ENCODE results near the gene C2orf76. TPM values are rescaled to one million over a fixed set of nuclear protein-coding genes. Genes with fewer than 3 reads are reported as not detected.

Gene C2orf76
- total RNA-seq, 3 donors from 2014 or later (not counting 1 experiment from before 2014, with no cell fraction given): 14.1 to 21.9 (median 20.5) TPM

DNA sequence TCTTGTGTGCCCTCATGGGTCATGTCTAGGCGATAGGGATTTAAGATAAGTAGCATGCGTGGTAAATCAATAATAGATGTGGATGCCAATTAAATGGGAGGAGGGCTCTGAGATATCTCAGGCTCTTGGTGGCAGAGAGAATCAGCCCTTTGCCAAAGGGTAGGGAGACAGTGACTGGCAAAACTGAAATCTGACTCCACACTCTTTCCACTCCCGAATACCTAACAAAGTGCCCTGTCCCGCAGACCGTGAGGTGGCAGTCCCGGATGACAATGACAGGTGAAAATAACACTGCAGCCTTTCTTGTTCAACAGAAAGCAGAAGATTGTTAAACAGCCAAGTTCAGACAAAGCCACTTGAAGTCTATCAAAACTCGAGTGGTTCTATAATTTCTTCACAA lies 47.0 kb downstream of the C2orf76 start:
- Mint-ChIP-seq H3K4me1 (no peaks in the 10 kb centered on the region), H3K27me3 (ENCODE audit: low read depth in 2 of 2) (no peaks in the 10 kb centered on the region), H3K27ac (no peak overlapping the region), H3K9me3 (no peaks in the 10 kb centered on the region), H3K36me3 (no peaks in the 10 kb centered on the region), H3K4me3 (no peak overlapping the region)
- H3K27me3 ChIP-seq (ENCODE audit: control insufficient read depth, insufficient read depth, low read length): no peaks in the 10 kb centered on the region
- no peak overlapping the region for H3K27ac ChIP-seq (ENCODE audit: low read length)
- TF ChIP-seq, protein P1, sequence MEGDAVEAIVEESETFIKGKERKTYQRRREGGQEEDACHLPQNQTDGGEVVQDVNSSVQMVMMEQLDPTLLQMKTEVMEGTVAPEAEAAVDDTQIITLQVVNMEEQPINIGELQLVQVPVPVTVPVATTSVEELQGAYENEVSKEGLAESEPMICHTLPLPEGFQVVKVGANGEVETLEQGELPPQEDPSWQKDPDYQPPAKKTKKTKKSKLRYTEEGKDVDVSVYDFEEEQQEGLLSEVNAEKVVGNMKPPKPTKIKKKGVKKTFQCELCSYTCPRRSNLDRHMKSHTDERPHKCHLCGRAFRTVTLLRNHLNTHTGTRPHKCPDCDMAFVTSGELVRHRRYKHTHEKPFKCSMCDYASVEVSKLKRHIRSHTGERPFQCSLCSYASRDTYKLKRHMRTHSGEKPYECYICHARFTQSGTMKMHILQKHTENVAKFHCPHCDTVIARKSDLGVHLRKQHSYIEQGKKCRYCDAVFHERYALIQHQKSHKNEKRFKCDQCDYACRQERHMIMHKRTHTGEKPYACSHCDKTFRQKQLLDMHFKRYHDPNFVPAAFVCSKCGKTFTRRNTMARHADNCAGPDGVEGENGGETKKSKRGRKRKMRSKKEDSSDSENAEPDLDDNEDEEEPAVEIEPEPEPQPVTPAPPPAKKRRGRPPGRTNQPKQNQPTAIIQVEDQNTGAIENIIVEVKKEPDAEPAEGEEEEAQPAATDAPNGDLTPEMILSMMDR (IDR thresholded peaks at IDR 0.05): no peak
- no peaks in the 10 kb centered on the region for H3K4me1 ChIP-seq (ENCODE audit: control insufficient read depth, insufficient read depth, low read length)
- intact Hi-C loops (cut with micrococcal nuclease): no loop called here
- ATAC-seq (no peak), DNase-seq (no peak)
- no peak overlapping the region for H3K4me3 ChIP-seq (ENCODE audit: low read length)
- no peaks in the 10 kb centered on the region for H3K36me3 ChIP-seq (ENCODE audit: control insufficient read depth, insufficient read depth, low read length)
- WGBS (ENCODE audit: insufficient coverage): 77% methylated on average over 6 of the region's 7 CpGs
- no peaks in the 10 kb centered on the region for H3K9me3 ChIP-seq (ENCODE audit: control insufficient read depth, insufficient read depth, low read length)

DNA sequence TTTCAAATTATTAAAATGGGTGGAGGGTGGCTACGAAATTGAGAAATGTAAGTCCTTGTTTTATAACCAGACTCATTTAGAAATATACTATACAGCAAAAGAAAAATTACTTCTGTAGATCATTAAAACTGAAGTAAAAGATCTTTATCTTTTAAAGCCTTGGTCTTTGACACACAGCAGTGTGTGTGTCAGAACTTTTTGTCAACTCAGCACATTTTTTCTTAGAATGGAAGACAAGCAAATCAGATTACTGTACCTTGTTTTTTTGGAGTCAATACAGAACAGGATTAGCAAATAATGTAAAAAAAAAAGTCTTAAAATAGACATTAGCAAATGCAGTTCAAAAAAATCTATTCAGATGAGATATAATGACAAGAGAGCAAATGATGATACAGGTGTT lies 49.1 kb downstream of the C2orf76 start:
- no peak overlapping the region for H3K4me3 Mint-ChIP-seq
- TF ChIP-seq, protein P1 (IDR thresholded peaks at IDR 0.05): no peak

DNA sequence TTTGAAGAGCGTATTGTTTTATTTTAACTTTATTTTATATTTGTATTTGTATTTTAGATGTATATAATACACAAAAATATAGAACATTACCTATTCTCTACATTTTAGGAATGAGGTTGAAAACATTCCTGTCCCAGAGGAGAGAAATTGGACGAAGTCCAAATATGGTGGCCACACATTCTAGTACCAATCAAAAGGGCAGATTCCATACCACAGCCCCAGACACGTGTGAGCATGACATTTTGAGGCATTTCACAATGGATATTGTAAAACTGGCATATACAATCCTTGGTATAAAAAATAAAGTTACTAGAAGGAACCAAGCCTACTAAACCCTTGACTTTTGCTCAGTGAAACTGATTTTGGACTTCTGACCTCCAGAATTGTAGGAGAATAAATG lies 50.6 kb downstream of the C2orf76 start:
- H3K27ac ChIP-seq (ENCODE audit: low read length): no peak overlapping the region
- H3K9me3 ChIP-seq (ENCODE audit: control insufficient read depth, insufficient read depth, low read length): no peaks in the 10 kb centered on the region
- no peaks in the 10 kb centered on the region for H3K4me1 ChIP-seq (ENCODE audit: control insufficient read depth, insufficient read depth, low read length)
- intact Hi-C loops (cut with micrococcal nuclease): no loop called here
- Mint-ChIP-seq H3K9me3 (no peaks in the 10 kb centered on the region), H3K27ac (no peak overlapping the region), H3K27me3 (ENCODE audit: low read depth in 2 of 2) (no peaks in the 10 kb centered on the region), H3K36me3 (no peaks in the 10 kb centered on the region), H3K4me1 (no peaks in the 10 kb centered on the region), H3K4me3 (no peak overlapping the region)
- DNase-seq: no peak
- H3K36me3 ChIP-seq (ENCODE audit: control insufficient read depth, insufficient read depth, low read length): peaks cover 3% of the 10 kb centered on the region
- TF ChIP-seq, protein P1 (IDR thresholded peaks at IDR 0.05): no peak
- ATAC-seq: no peak
- no CpG with 5 or more reads among the region's 3 CpGs for WGBS (ENCODE audit: insufficient coverage)
- no peak overlapping the region for H3K4me3 ChIP-seq (ENCODE audit: low read length)
- no peaks in the 10 kb centered on the region for H3K27me3 ChIP-seq (ENCODE audit: control insufficient read depth, insufficient read depth, low read length)

More for the DNA sequence above, 49.1 kb downstream of the C2orf76 start:
- H3K27me3 ChIP-seq (ENCODE audit: control insufficient read depth, insufficient read depth, low read length): no peaks in the 10 kb centered on the region
- Mint-ChIP-seq H3K27ac (no peak overlapping the region), H3K36me3 (no peaks in the 10 kb centered on the region), H3K4me1 (no peaks in the 10 kb centered on the region), H3K27me3 (ENCODE audit: low read depth in 2 of 2) (no peaks in the 10 kb centered on the region), H3K9me3 (no peaks in the 10 kb centered on the region)
- H3K27ac ChIP-seq (ENCODE audit: low read length): no peak overlapping the region
- no peak for ATAC-seq
- WGBS (ENCODE audit: insufficient coverage): no CpG with 5 or more reads among the region's 1 CpG
- no peaks in the 10 kb centered on the region for H3K36me3 ChIP-seq (ENCODE audit: control insufficient read depth, insufficient read depth, low read length)
- no peak for DNase-seq
- H3K4me1 ChIP-seq (ENCODE audit: control insufficient read depth, insufficient read depth, low read length): no peaks in the 10 kb centered on the region
- H3K4me3 ChIP-seq (ENCODE audit: low read length): no peak overlapping the region
- intact Hi-C loops (cut with micrococcal nuclease): no loop called here
- H3K9me3 ChIP-seq (ENCODE audit: control insufficient read depth, insufficient read depth, low read length): no peaks in the 10 kb centered on the region

DNA sequence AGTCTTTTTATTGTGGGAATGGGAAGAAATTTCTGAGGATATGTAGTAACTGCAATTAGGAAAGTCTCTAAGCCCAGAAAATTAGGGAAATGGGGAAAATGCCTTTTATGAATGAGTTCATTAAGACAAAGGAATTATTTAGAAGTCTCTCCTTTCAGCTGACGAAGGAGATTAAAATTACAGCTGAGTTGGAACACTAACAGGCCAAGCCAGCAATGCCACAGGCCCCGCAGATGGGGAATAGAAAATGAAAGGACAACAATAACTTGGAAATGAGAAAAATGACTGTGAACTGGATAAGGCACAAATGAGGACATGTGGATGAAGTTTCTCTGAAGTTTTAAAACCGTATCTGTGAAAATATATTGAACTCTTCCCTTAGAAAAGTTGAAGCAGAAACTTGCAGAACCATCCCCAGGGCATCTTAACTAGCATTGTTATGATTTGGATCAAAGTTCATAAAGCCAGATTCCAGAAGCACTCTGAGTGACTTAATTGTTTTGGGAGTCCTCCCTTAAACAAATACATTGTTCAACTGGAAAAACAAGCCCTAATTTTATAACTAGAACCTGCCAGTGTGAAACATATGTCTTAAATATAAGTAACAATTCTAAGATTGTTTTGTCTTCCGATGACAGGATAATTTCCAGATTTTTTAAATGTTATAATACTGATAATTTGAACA lies 51.3 kb downstream of the C2orf76 start:
- H3K4me3 Mint-ChIP-seq: no peak overlapping the region
- Histone ChIP-seq H3K27me3 (ENCODE audit: control insufficient read depth, insufficient read depth, low read length) (no peaks in the 10 kb centered on the region), H3K27ac (ENCODE audit: low read length) (no peak overlapping the region), H3K4me1 (ENCODE audit: control insufficient read depth, insufficient read depth, low read length) (no peaks in the 10 kb centered on the region), H3K9me3 (ENCODE audit: control insufficient read depth, insufficient read depth, low read length) (no peaks in the 10 kb centered on the region), H3K4me3 (ENCODE audit: low read length) (no peak overlapping the region), H3K36me3 (ENCODE audit: control insufficient read depth, insufficient read depth, low read length) (peaks cover 4% of the 10 kb centered on the region)
- no peak for DNase-seq
- no peak for ATAC-seq
- no peak overlapping the region for H3K27ac Mint-ChIP-seq
- H3K27me3 Mint-ChIP-seq (ENCODE audit: low read depth in 2 of 2): no peaks in the 10 kb centered on the region
- H3K36me3 Mint-ChIP-seq: no peaks in the 10 kb centered on the region
- TF ChIP-seq, protein P1 (IDR thresholded peaks at IDR 0.05): no peak
- H3K4me1 Mint-ChIP-seq: no peaks in the 10 kb centered on the region
- 87% methylated on average over 3 of the region's 4 CpGs for WGBS (ENCODE audit: insufficient coverage)
- intact Hi-C loops (cut with micrococcal nuclease): no loop called here
- no peaks in the 10 kb centered on the region for H3K9me3 Mint-ChIP-seq
